Small intestine (tissue), 7 donors: ENCODE measurements around the gene CEP131. TPM values are rescaled to one million over a fixed set of nuclear protein-coding genes. Genes with fewer than 3 reads are reported as not detected.

Experiments used
- DNase-seq, 2 donors: peaks; one replicate each; pipeline versions ENCODE4 v3.0.0 to v3.0.0-alpha.2; 2013
- FAIRE-seq: peaks from 2 replicates; lab custom pipeline; 2012; peaks lifted over from hg19 to GRCh38; lab: Jason Lieb, UNC
- H3K27ac ChIP-seq, 3 donors: one replicate each; pipeline ENCODE4 v1.5.1; 2013; ENCODE audit warnings: low read length in 2 of 3, mild to moderate bottlenecking in 2 of 3, control low read depth in 1 of 3, inconsistent platforms in 1 of 3, low read depth in 1 of 3, moderate library complexity in 1 of 3
- H3K27me3 ChIP-seq, 3 donors: one replicate each; pipeline ENCODE4 v1.6.1; 2013; ENCODE audit warnings: low read length in 3 of 3, inconsistent platforms in 1 of 3; ENCODE audit not compliant: control insufficient read depth in 3 of 3, insufficient read depth in 3 of 3
- H3K36me3 ChIP-seq, 3 donors: one replicate each; pipeline ENCODE4 v1.6.1; 2013; ENCODE audit warnings: low read length in 3 of 3, inconsistent platforms in 1 of 3, low read depth in 1 of 3, mild to moderate bottlenecking in 1 of 3, moderate library complexity in 1 of 3; ENCODE audit not compliant: control insufficient read depth in 3 of 3, insufficient read depth in 2 of 3
- H3K4me1 ChIP-seq, 3 donors: one replicate each; pipeline ENCODE4 v1.6.1; 2013; ENCODE audit warnings: low read length in 2 of 3, inconsistent platforms in 1 of 3, low read depth in 1 of 3, mild to moderate bottlenecking in 1 of 3, moderate library complexity in 1 of 3; ENCODE audit not compliant: control insufficient read depth in 3 of 3, insufficient read depth in 2 of 3
- H3K4me3 ChIP-seq, 3 donors: one replicate each; pipeline ENCODE4 v1.5.1; 2013; ENCODE audit warnings: low read length in 3 of 3, control low read depth in 1 of 3, inconsistent platforms in 1 of 3, low read depth in 1 of 3, mild to moderate bottlenecking in 1 of 3, moderate library complexity in 1 of 3
- H3K9me3 ChIP-seq, 2 donors: one replicate each; pipeline ENCODE4 v1.6.1; 2013; ENCODE audit warnings: low read depth in 1 of 2, low read length in 1 of 2; ENCODE audit not compliant: control insufficient read depth in 2 of 2, insufficient read depth in 1 of 2
- WGBS, 3 donors: extraction: QIAGEN DNeasy Blood & Tissue Kit; methylation state at CpG; one replicate each; pipeline ENCODE4 v1.1.7; 2013; 5-methylcytosine and 5-hydroxymethylcytosine counted together
- polyA plus RNA-seq, 4 donors: library from polyadenylated mRNA; stranded (reverse) in 3 of 4; unstranded in 1 of 4; fragments of 200-250 nt in 3 of 4; fragments of 120-200 nt in 1 of 4; gene quantifications; one replicate each; pipeline versions ENCODE4 v1.2.1 to v1.2.3, GENCODE V29; 2013
- donor health status: healthy with polysubstance abuse.
- donor health status: control.
- donor health status: control.
- donor health status: Bipolar disorder and iron deficiency.
- donor health status: healthy.

Gene CEP131
- polyA plus RNA-seq, 4 donors = 4.0 to 8.8 (median 6.6) TPM

GRCh38 chr17:81195941-81196495 is 26.7 kb downstream of the CEP131 start:
- FAIRE-seq (no peak), DNase-seq (no peak)
- Histone ChIP-seq H3K4me3 (no peak overlapping the region), H3K4me1 (no peaks in the 10 kb centered on the region), H3K27ac (no peak overlapping the region), H3K27me3 (no peaks in the 10 kb centered on the region), H3K9me3 (no peaks in the 10 kb centered on the region), H3K36me3 (peaks cover 0 to 83% (median 7%) of the 10 kb centered on the region in 3 donors)
- 90 to 97% (median 91%) methylated on average over 14 of the region's 14 CpGs for WGBS, 3 donors

DNA sequence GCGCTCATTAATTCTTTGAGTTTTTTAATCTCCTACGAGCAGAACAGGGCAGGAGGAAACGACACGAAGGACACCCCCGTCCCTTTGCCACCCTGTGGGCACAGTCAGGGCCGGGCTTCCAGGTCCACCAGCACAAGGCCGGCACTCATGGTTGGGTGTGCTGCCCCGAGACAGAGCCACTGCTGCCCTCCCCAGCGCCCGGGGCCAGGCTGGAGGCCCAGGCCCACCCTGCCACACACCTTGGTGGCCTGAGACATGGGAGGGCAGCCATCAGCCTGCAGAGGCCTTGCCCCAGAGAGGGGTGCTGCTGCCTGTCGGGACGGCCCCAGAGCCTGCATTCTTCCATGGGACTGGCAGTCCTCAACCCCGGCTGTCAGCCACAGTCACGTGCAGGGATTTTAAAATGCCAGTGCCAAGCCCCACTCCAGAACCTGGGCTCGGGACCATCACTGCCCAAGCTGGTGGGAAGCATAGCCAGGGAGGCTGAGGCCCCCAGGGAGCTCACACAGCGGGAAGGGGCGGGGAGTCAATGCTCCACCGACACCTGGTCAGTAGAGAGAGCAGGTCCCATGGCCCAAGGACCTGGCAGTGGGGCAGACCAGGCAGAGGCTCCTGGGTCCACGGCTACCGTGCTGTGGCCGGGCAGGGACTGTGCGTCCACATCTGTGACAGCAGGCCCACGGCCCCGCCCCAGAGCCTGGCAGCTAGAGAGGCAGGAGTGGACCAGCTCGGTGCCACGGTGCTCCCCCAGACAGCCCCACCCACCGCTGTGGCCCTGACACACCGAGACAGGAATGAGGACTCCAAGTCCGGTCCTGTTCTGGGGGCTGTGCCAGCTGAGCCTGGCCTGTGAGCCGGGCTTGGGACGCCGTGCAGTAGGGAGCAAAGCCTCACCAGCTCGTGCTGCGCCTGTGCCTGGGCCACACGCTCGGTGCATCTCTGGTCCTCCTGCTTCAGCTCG is 27.5 kb downstream of the CEP131 start:
- H3K4me1 ChIP-seq = no peaks in the 10 kb centered on the region
- no peaks in the 10 kb centered on the region for H3K9me3 ChIP-seq
- no peak for DNase-seq
- H3K27ac ChIP-seq = no peak overlapping the region
- FAIRE-seq = no peak
- no peak overlapping the region for H3K4me3 ChIP-seq
- peaks cover 0 to 85% (median 7%) of the 10 kb centered on the region in 3 donors for H3K36me3 ChIP-seq
- no peaks in the 10 kb centered on the region for H3K27me3 ChIP-seq
- WGBS, 3 donors = 91 to 95% (median 93%) methylated on average over 35 to 37 of the region's 37 CpGs

DNA sequence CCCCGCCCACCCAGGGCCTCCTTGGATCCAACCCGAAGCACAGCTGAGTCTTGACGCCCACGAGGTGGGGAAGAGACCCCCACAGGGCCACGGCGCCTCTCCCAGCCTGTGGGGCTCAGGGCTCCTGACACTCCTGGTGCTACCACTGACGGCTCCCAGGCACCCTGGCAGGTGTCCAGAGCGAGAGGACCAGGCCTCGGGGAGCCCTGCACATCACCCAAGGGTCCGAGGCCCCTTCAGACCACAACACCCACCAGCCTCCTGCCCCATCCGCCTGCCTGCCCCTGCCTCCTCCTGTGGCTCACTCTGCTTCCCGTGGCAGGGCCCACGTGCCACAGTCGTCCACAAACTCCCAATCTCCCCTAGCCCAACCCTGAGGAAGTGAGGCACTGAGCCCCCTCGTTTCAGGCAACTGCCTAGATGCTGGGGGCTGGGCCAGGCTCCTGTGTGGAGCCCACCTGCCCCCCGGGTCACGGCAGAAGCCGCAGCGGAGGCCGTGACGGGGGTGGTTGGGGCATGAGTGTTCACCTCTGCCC is 28.5 kb downstream of the CEP131 start:
- Histone ChIP-seq H3K4me1 (no peaks in the 10 kb centered on the region), H3K36me3 (peaks cover 0 to 84% (median 7%) of the 10 kb centered on the region in 3 donors), H3K27me3 (no peaks in the 10 kb centered on the region), H3K4me3 (no peak overlapping the region), H3K27ac (no peak overlapping the region), H3K9me3 (no peaks in the 10 kb centered on the region)
- WGBS, 3 donors = 90 to 95% (median 90%) methylated on average over 18 to 21 of the region's 21 CpGs
- FAIRE-seq (no peak), DNase-seq (no peak)

- H3K36me3 ChIP-seq = peaks cover 0 to 82% (median 7%) of the 10 kb centered on the region in 3 donors
- no peak for FAIRE-seq
- 84 to 91% (median 90%) methylated on average over 36 to 38 of the region's 38 CpGs for WGBS, 3 donors
- H3K4me3 ChIP-seq = no peak overlapping the region
- no peaks in the 10 kb centered on the region for H3K9me3 ChIP-seq
- DNase-seq = no peak
- no peaks in the 10 kb centered on the region for H3K27me3 ChIP-seq
- H3K27ac ChIP-seq = no peak overlapping the region
- no peaks in the 10 kb centered on the region for H3K4me1 ChIP-seq
Measured at GRCh38 chr17:81193470-81194224, 29.1 kb downstream of the CEP131 start.

DNA sequence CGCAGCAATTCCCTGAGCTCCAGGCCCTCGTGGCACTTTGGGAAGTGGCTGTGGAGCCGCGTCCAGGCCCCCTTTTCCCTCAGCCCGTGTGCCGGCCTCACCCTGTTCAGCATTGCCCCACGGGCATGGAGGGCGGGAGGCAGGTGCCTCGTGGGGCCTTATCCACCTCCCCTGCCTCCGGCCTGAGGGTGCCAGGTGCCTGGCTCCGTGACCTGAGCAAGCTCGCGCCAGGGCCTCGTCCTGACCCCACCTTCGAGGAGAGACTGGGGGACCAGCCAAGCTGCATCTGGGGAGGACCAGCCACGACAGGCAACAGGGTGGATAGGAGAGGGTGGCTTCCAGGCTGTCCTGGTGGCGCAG is 29.7 kb downstream of the CEP131 start:
- Histone ChIP-seq H3K9me3 (no peaks in the 10 kb centered on the region), H3K27me3 (no peaks in the 10 kb centered on the region), H3K36me3 (peaks cover 0 to 79% (median 7%) of the 10 kb centered on the region in 3 donors), H3K27ac (no peak overlapping the region), H3K4me3 (no peak overlapping the region), H3K4me1 (no peaks in the 10 kb centered on the region)
- WGBS, 3 donors = 91 to 93% (median 92%) methylated on average over 15 to 17 of the region's 17 CpGs
- DNase-seq (no peak), FAIRE-seq (no peak)

DNA sequence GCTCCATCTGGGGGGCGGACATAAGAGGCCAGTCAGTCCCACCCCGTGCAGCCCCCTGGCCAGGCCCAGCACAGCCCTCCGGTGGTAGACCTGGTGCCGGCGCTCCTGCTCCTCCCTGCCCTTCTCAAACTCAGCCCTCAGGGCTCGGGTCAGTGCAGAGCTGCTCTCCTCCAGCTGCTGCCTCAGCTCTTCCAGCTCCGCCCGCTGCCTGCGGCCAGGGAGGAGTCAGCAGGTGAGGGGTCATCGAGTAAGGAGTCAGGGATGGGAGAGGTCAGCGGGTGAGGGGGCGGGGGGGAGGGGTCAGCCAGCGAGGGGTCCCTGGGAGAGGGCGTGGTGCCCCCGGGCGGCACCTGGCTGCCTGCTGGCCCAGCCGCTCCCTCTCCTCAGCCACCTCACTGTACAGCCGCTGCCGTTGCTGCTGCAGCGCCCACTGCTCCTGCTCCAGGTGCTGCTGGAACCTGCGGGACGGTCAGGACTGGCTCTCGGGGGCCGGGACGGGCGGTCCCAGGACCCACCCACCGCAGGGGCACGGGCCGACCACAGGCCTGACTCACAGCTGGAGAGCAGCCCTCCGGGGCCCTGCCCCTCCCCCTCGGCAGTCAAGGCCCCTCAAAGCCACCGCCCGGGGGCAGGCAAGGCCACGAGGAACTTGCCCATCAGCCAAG is 30.2 kb downstream of the CEP131 start:
- Histone ChIP-seq H3K9me3 (no peaks in the 10 kb centered on the region), H3K4me3 (no peak overlapping the region), H3K27me3 (no peaks in the 10 kb centered on the region), H3K36me3 (peaks cover 0 to 74% (median 4%) of the 10 kb centered on the region in 3 donors), H3K4me1 (no peaks in the 10 kb centered on the region), H3K27ac (no peak overlapping the region)
- DNase-seq (no peak), FAIRE-seq (no peak)
- 79 to 86% (median 82%) methylated on average over 27 to 34 of the region's 34 CpGs for WGBS, 3 donors

DNA sequence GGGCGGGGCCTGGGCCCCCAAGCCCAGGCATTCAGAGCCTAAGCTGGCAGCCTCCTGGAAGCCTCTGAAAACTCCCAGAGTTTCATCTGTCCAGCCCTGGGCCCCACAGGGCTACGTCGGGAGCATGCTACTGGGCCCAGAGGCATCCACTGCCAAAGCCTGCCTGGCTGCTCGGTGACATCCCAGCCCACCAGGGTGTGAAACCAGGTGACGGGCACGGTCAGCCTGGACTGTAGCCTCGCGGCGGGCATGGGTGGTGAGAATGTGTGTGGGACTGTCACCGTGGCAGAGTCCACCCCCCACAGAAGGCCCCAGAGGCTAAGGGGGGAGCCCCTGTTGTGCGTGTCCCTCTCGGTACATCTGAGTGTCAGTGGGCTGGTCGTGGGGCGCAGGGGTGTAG is 31.1 kb downstream of the CEP131 start:
- FAIRE-seq = no peak
- no peaks in the 10 kb centered on the region for H3K9me3 ChIP-seq
- WGBS, 3 donors = 90 to 92% (median 90%) methylated on average over 14 of the region's 14 CpGs
- no peaks in the 10 kb centered on the region for H3K27me3 ChIP-seq
- no peak overlapping the region for H3K27ac ChIP-seq
- peaks cover 0 to 66% (median 2%) of the 10 kb centered on the region in 3 donors for H3K36me3 ChIP-seq
- DNase-seq = no peak
- no peak overlapping the region for H3K4me3 ChIP-seq
- no peaks in the 10 kb centered on the region for H3K4me1 ChIP-seq
